Naive B cell (primary cell): Measurements from ENCODE around the gene SAP130. TPM values are rescaled to one million over a fixed set of nuclear protein-coding genes. Genes with fewer than 3 reads are reported as not detected.
"Not testable (repeated sequence)": the region's sequence is repeated elsewhere in the genome, so short reads cannot be mapped to it uniquely, and the experiment has no call there.

Experiments used
- ATAC-seq, 2 donors: fragments of 150-1000 bp; cut with Tn5 transposase; 2 replicates each; pipeline ENCODE4 v1.10.0; 2021; ENCODE audit warnings: low read depth in 2 of 2, mild to moderate bottlenecking in 2 of 2, moderate library complexity in 2 of 2
- DNase-seq: peaks from one replicate; pipeline ENCODE4 v3.0.0; 2022
- H3K27ac Mint-ChIP-seq, 6 donors: one replicate each; pipeline ENCODE4 v1.8.0; 2020 to 2022; ENCODE audit warnings: mild to moderate bottlenecking in 6 of 6, mixed read lengths in 6 of 6, moderate library complexity in 5 of 6, inconsistent platforms in 2 of 6
- H3K27me3 Mint-ChIP-seq, 3 donors: one replicate each; pipeline ENCODE4 v1.8.0; 2021 to 2022; ENCODE audit warnings: mixed read lengths in 3 of 3, mild to moderate bottlenecking in 1 of 3
- H3K36me3 Mint-ChIP-seq, 2 donors: one replicate each; pipeline ENCODE4 v1.8.0; 2020 to 2022; ENCODE audit warnings: mixed read lengths in 2 of 2, inconsistent platforms in 1 of 2, mild to moderate bottlenecking in 1 of 2
- H3K4me1 Mint-ChIP-seq, 3 donors: one replicate each; pipeline ENCODE4 v1.8.0; 2020 to 2022; ENCODE audit warnings: mixed read lengths in 3 of 3, inconsistent platforms in 1 of 3, mild to moderate bottlenecking in 1 of 3, moderate library complexity in 1 of 3
- H3K4me3 Mint-ChIP-seq, 8 donors: one replicate each; pipeline ENCODE4 v1.8.0; 2020 to 2022; ENCODE audit warnings: mild to moderate bottlenecking in 8 of 8, mixed read lengths in 8 of 8, moderate library complexity in 8 of 8, inconsistent platforms in 2 of 8
- H3K9me3 Mint-ChIP-seq, 7 donors: one replicate each; pipeline ENCODE4 v1.8.0; 2020 to 2022; ENCODE audit warnings: mixed read lengths in 7 of 7, mild to moderate bottlenecking in 5 of 7, inconsistent platforms in 2 of 7, moderate library complexity in 1 of 7
- polyA plus RNA-seq, 6 donors: library from polyadenylated mRNA; unstranded; fragments of 300-500 nt; fragmentation: Illumina TruSeq; gene quantifications; one replicate each; pipeline ENCODE4 v1.2.3, GENCODE V29; 2021; ENCODE audit warnings: low read depth in 6 of 6

SAP130 gene
- polyA plus RNA-seq, 6 donors from 2014 or later, result 5.7 to 12.1 (median 7.1) TPM

GRCh38 chr2:127932199-127932876, 95.5 kb downstream of the SAP130 start:
- Mint-ChIP-seq H3K9me3 (no peaks in the 10 kb centered on the region), H3K4me1 (no peaks in the 10 kb centered on the region), H3K36me3 (no peaks in the 10 kb centered on the region), H3K4me3 (no peak overlapping the region), H3K27me3 (no peaks in the 10 kb centered on the region), H3K27ac (no peak overlapping the region)
- DNase-seq, result no peak
- ATAC-seq, result no peak

- Mint-ChIP-seq H3K27ac (no peak overlapping the region), H3K27me3 (no peaks in the 10 kb centered on the region), H3K4me3 (no peak overlapping the region), H3K9me3 (peaks cover 0 to 1% (median 0%) of the 10 kb centered on the region in 7 donors), H3K36me3 (no peaks in the 10 kb centered on the region), H3K4me1 (no peaks in the 10 kb centered on the region)
- DNase-seq (no peak), ATAC-seq (no peak)
Measured at GRCh38 chr2:127929449-127929848, 98.4 kb downstream of the SAP130 start.

- Mint-ChIP-seq H3K27ac (peak overlapping the region in 2 of 6 donors; percentile 12 to 29), H3K4me1 (no peaks in the 10 kb centered on the region), H3K4me3 (no peak overlapping the region), H3K27me3 (no peaks in the 10 kb centered on the region), H3K9me3 (peaks cover 0 to 1% (median 0%) of the 10 kb centered on the region in 7 donors), H3K36me3 (no peaks in the 10 kb centered on the region)
- DNase-seq (no peak), ATAC-seq (no peak)
Measured at GRCh38 chr2:127927384-127927783, 100.5 kb downstream of the SAP130 start.

GRCh38 chr2:127917916-127918315, 109.9 kb downstream of the SAP130 start:
- ATAC-seq, result no peak
- Mint-ChIP-seq H3K4me3 (no peak overlapping the region), H3K27me3 (peaks cover 0 to 4% (median 0%) of the 10 kb centered on the region in 3 donors), H3K4me1 (no peaks in the 10 kb centered on the region), H3K27ac (no peak overlapping the region), H3K36me3 (no peaks in the 10 kb centered on the region), H3K9me3 (no peaks in the 10 kb centered on the region)
- no peak for DNase-seq

- Mint-ChIP-seq H3K4me3 (no peak overlapping the region), H3K9me3 (no peaks in the 10 kb centered on the region), H3K27me3 (peaks cover 0 to 4% (median 0%) of the 10 kb centered on the region in 3 donors), H3K4me1 (peaks cover 0 to 6% (median 0%) of the 10 kb centered on the region in 3 donors), H3K27ac (peak overlapping the region in 1 of 6 donors; percentile 24), H3K36me3 (no peaks in the 10 kb centered on the region)
- ATAC-seq (no peak), DNase-seq (no peak)
Measured at GRCh38 chr2:127913808-127914457, 113.9 kb downstream of the SAP130 start.

- Mint-ChIP-seq H3K4me3 (no peak overlapping the region), H3K27me3 (peaks cover 0 to 4% (median 0%) of the 10 kb centered on the region in 3 donors), H3K27ac (peak overlapping the region in 1 of 6 donors; percentile 35), H3K36me3 (no peaks in the 10 kb centered on the region), H3K9me3 (no peaks in the 10 kb centered on the region), H3K4me1 (peaks cover 0 to 6% (median 0%) of the 10 kb centered on the region in 3 donors)
- DNase-seq, result no peak
- no peak for ATAC-seq
Measured at GRCh38 chr2:127911737-127912136, 116.1 kb downstream of the SAP130 start.

- ATAC-seq (no peak), DNase-seq (no peak)
- no peaks in the 10 kb centered on the region for H3K36me3 Mint-ChIP-seq
- peak overlapping the region in 1 of 6 donors; percentile 44 for H3K27ac Mint-ChIP-seq
- H3K27me3 Mint-ChIP-seq, result no peaks in the 10 kb centered on the region
- no peak overlapping the region for H3K4me3 Mint-ChIP-seq
- peaks cover 0 to 6% (median 0%) of the 10 kb centered on the region in 3 donors for H3K4me1 Mint-ChIP-seq
- H3K9me3 Mint-ChIP-seq, result no peaks in the 10 kb centered on the region
Measured at GRCh38 chr2:127910415-127910814, 117.4 kb downstream of the SAP130 start.

- peaks cover 0 to 6% (median 0%) of the 10 kb centered on the region in 3 donors for H3K4me1 Mint-ChIP-seq
- H3K27ac Mint-ChIP-seq, result peak overlapping the region in 2 of 6 donors; percentile 24 to 27
- H3K9me3 Mint-ChIP-seq, result no peaks in the 10 kb centered on the region
- H3K4me3 Mint-ChIP-seq, result no peak overlapping the region
- DNase-seq (no peak), ATAC-seq (no peak)
- H3K27me3 Mint-ChIP-seq, result no peaks in the 10 kb centered on the region
- no peaks in the 10 kb centered on the region for H3K36me3 Mint-ChIP-seq
Measured at GRCh38 chr2:127909019-127909418, 118.8 kb downstream of the SAP130 start.

- not testable (repeated sequence) for H3K36me3 Mint-ChIP-seq, ATAC-seq
Measured at GRCh38 chr2:127907733-127908400, 120.0 kb downstream of the SAP130 start.

GRCh38 chr2:127906206-127906926, 121.5 kb downstream of the SAP130 start:
- H3K4me3 Mint-ChIP-seq, result peak overlapping the region in 1 of 8 donors; percentile 9
- no peaks in the 10 kb centered on the region for H3K36me3 Mint-ChIP-seq
- ATAC-seq (no peak), DNase-seq (no peak)
- peak overlapping the region in 2 of 6 donors; percentile 40 to 44 for H3K27ac Mint-ChIP-seq
- peaks cover 0 to under 1% (median 0%) of the 10 kb centered on the region in 3 donors for H3K4me1 Mint-ChIP-seq
- no peaks in the 10 kb centered on the region for H3K27me3 Mint-ChIP-seq
- no peaks in the 10 kb centered on the region for H3K9me3 Mint-ChIP-seq

More at GRCh38 chr2:127907733-127908400, 120.0 kb downstream of the SAP130 start:
- H3K27ac Mint-ChIP-seq, H3K4me3 Mint-ChIP-seq, H3K9me3 Mint-ChIP-seq, DNase-seq, H3K27me3 Mint-ChIP-seq, H3K4me1 Mint-ChIP-seq: not testable (repeated sequence)

GRCh38 chr2:127901339-127902056, 126.4 kb downstream of the SAP130 start:
- H3K36me3 Mint-ChIP-seq, result no peaks in the 10 kb centered on the region
- peaks cover 19 to 31% (median 28%) of the 10 kb centered on the region in 3 donors for H3K4me1 Mint-ChIP-seq
- DNase-seq (no peak), ATAC-seq (no peak)
- no peaks in the 10 kb centered on the region for H3K9me3 Mint-ChIP-seq
- H3K4me3 Mint-ChIP-seq, result no peak overlapping the region
- no peaks in the 10 kb centered on the region for H3K27me3 Mint-ChIP-seq
- peak overlapping the region in 1 of 6 donors; percentile 41 for H3K27ac Mint-ChIP-seq

GRCh38 chr2:127897531-127898211, 130.2 kb downstream of the SAP130 start:
- no peaks in the 10 kb centered on the region for H3K36me3 Mint-ChIP-seq
- peak overlapping the region in 5 of 6 donors; percentile 15 to 73 (median 46) for H3K27ac Mint-ChIP-seq
- no peaks in the 10 kb centered on the region for H3K9me3 Mint-ChIP-seq
- H3K27me3 Mint-ChIP-seq, result no peaks in the 10 kb centered on the region
- peak overlapping the region in 6 of 8 donors; percentile 30 to 73 (median 60) for H3K4me3 Mint-ChIP-seq
- no peak for DNase-seq
- no peak for ATAC-seq
- H3K4me1 Mint-ChIP-seq, result peaks cover 23 to 31% (median 30%) of the 10 kb centered on the region in 3 donors
